ENCODE results near the gene INTS3. TPM values are rescaled to one million over a fixed set of nuclear protein-coding genes. Genes with fewer than 3 reads are reported as not detected.

The INTS3 gene
- total RNA-seq, 1 donor from 2014 or later: 39.5 TPM

- Mint-ChIP-seq H3K27me3 (ENCODE audit: low read depth, unreplicated experiment) (no peaks in the 10 kb centered on the region), H3K4me3 (ENCODE audit: unreplicated experiment) (peak overlapping the region; percentile 57), H3K9me3 (ENCODE audit: unreplicated experiment) (no peaks in the 10 kb centered on the region), H3K27ac (ENCODE audit: unreplicated experiment) (no peak overlapping the region), H3K36me3 (ENCODE audit: low read depth, unreplicated experiment) (peaks cover 10% of the 10 kb centered on the region), H3K4me1 (ENCODE audit: low read depth, unreplicated experiment) (peaks cover 7% of the 10 kb centered on the region)
- H3K27me3 ChIP-seq (ENCODE audit: insufficient read depth, low read length): no peaks in the 10 kb centered on the region
- H2AFZ ChIP-seq (ENCODE audit: low read depth, low read length): no peak overlapping the region
- no peak overlapping the region for H3K4me2 ChIP-seq (ENCODE audit: low read length)
- H3K9ac ChIP-seq (ENCODE audit: low read length): no peak overlapping the region
- H4K20me1 ChIP-seq (ENCODE audit: insufficient read depth, low read length): peaks cover 8% of the 10 kb centered on the region
- no peaks in the 10 kb centered on the region for H3K79me2 ChIP-seq (ENCODE audit: insufficient read depth, low read length)
- H3K4me3 ChIP-seq (ENCODE audit: insufficient read depth, low read depth, low read length): no peak overlapping the region
- no peak overlapping the region for H3K27ac ChIP-seq (ENCODE audit: low read depth, low read length)
- no peaks in the 10 kb centered on the region for H3K9me3 ChIP-seq (ENCODE audit: insufficient read depth, low read depth, low read length)
- DNase-seq (ENCODE audit: low read depth): no peak
- H3K36me3 ChIP-seq (ENCODE audit: insufficient read depth, low read length): peaks cover 5% of the 10 kb centered on the region
- FAIRE-seq: no peak
- H3K4me1 ChIP-seq (ENCODE audit: insufficient read depth, low read length): peaks cover 8% of the 10 kb centered on the region
- TF ChIP-seq EZH2 (IDR thresholded peaks at IDR 0.05; ENCODE audit: insufficient read depth, low read length) (no peak), CTCF (IDR thresholded peaks at IDR 0.05; ENCODE audit: insufficient read depth, low read depth, low read length) (no peak)
Observed at GRCh38 chr1:153801786-153802697, 74.2 kb downstream of the INTS3 start.

- TF ChIP-seq CTCF (IDR thresholded peaks at IDR 0.05; ENCODE audit: insufficient read depth, low read depth, low read length) (no peak), EZH2 (IDR thresholded peaks at IDR 0.05; ENCODE audit: insufficient read depth, low read length) (no peak)
- DNase-seq (ENCODE audit: low read depth): no peak
- Mint-ChIP-seq H3K9me3 (ENCODE audit: unreplicated experiment) (no peaks in the 10 kb centered on the region), H3K36me3 (ENCODE audit: low read depth, unreplicated experiment) (peaks cover 10% of the 10 kb centered on the region), H3K4me1 (ENCODE audit: low read depth, unreplicated experiment) (peaks cover 7% of the 10 kb centered on the region), H3K27ac (ENCODE audit: unreplicated experiment) (peak overlapping the region; percentile 15), H3K27me3 (ENCODE audit: low read depth, unreplicated experiment) (no peaks in the 10 kb centered on the region), H3K4me3 (ENCODE audit: unreplicated experiment) (no peak overlapping the region)
- no peak for FAIRE-seq
- no peak overlapping the region for H2AFZ ChIP-seq (ENCODE audit: low read depth, low read length)
- no peaks in the 10 kb centered on the region for H3K79me2 ChIP-seq (ENCODE audit: insufficient read depth, low read length)
- H3K27me3 ChIP-seq (ENCODE audit: insufficient read depth, low read length): no peaks in the 10 kb centered on the region
- peaks cover 15% of the 10 kb centered on the region for H3K36me3 ChIP-seq (ENCODE audit: insufficient read depth, low read length)
- no peak overlapping the region for H3K4me2 ChIP-seq (ENCODE audit: low read length)
- no peak overlapping the region for H3K4me3 ChIP-seq (ENCODE audit: insufficient read depth, low read depth, low read length)
- H3K4me1 ChIP-seq (ENCODE audit: insufficient read depth, low read length): peaks cover 8% of the 10 kb centered on the region
- no peaks in the 10 kb centered on the region for H3K9me3 ChIP-seq (ENCODE audit: insufficient read depth, low read depth, low read length)
- peaks cover 11% of the 10 kb centered on the region for H4K20me1 ChIP-seq (ENCODE audit: insufficient read depth, low read length)
- H3K9ac ChIP-seq (ENCODE audit: low read length): no peak overlapping the region
- no peak overlapping the region for H3K27ac ChIP-seq (ENCODE audit: low read depth, low read length)
Observed at GRCh38 chr1:153803470-153804056, 75.7 kb downstream of the INTS3 start.
